HCT116 (cell line): Measurements from ENCODE around the gene CEP131. TPM values are rescaled to one million over a fixed set of nuclear protein-coding genes. Genes with fewer than 3 reads are reported as not detected.

ENCODE experiments used
- ATAC-seq: fragments of 200-7000 bp; cut with Tn5 transposase; 2 replicates; pipeline ENCODE4 v1.9.1; 2020; ENCODE audit warnings: mild to moderate bottlenecking, moderate library complexity
- BruUV-seq: library from RNA; stranded (reverse); fragments of 400-500 nt; replicated peaks from 2 replicates; lab custom pipeline; 2021; lab: Mats Ljungman, UMichigan
- CTCF ChIA-PET: fragments of 300-600 bp; sonication (Branson Sonifier 250); formaldehyde crosslinking; loops from one replicate; lab custom pipeline; 2021; ENCODE audit warnings: antibody characterized with exemption; lab: Charles Lee
- POLR2A ChIA-PET: fragments of 300-600, 350-600 bp; sonication (Branson Sonifier 250); formaldehyde crosslinking; loops from one replicate; lab custom pipeline; 2021; ENCODE audit warnings: antibody characterized with exemption; lab: Charles Lee
- RAD21 ChIA-PET, 2 experiments: fragments of 300-600 bp; sonication (Branson Sonifier 250); formaldehyde crosslinking; loops; one replicate each; lab custom pipeline; 2023; ENCODE audit warnings: low total read pairs in 2 of 2; ENCODE audit not compliant: uncharacterized antibody in 2 of 2, unreplicated experiment in 2 of 2, low non-redundant PET in 1 of 2; lab: Charles Lee
- DNase-seq: peaks from one replicate; pipeline ENCODE4 v3.0.0-alpha.2; 2010; ENCODE audit warnings: low read depth, low spot score
- H2AFZ ChIP-seq: fragments of 200-600 bp; shearing (Covaris generic), sonication (generic); 2 replicates; pipeline ENCODE4 v1.6.1; 2017; ENCODE audit warnings: low read depth, mixed run types, mixed read lengths, antibody characterized with exemption, low read length; ENCODE audit not compliant: poor library complexity, severe bottlenecking
- H3K27ac ChIP-seq: 2 replicates; pipeline ENCODE4 v1.5.1; 2012; ENCODE audit warnings: low read depth, low read length
- H3K27me3 ChIP-seq: fragments of 200-600 bp; sonication (generic); 2 replicates; pipeline ENCODE4 v1.6.1; 2016; ENCODE audit warnings: mixed run types, low read length, mixed read lengths; ENCODE audit not compliant: insufficient read depth
- H3K36me3 ChIP-seq, 2 experiments: fragments of 200-500 bp in 1 of 2; fragments of 200-600 bp in 1 of 2; sonication (Bioruptor generic) in 1 of 2; sonication (generic) in 1 of 2; 2 replicates each; pipeline versions ENCODE4 v1.5.1 to v1.6.1; 2014 to 2016; ENCODE audit warnings: low read length in 2 of 2, inconsistent platforms in 1 of 2, mixed read lengths in 1 of 2, mixed run types in 1 of 2; ENCODE audit not compliant: insufficient read depth in 2 of 2, control insufficient read depth in 1 of 2
- H3K4me1 ChIP-seq, 2 experiments: fragments of 200-600 bp in 1 of 2; sonication (generic) in 1 of 2; 2 replicates each; pipeline versions ENCODE4 v1.5.1 to v1.6.1; 2012 to 2017; ENCODE audit warnings: low read length in 2 of 2, inconsistent platforms in 1 of 2, mild to moderate bottlenecking in 1 of 2, mixed read lengths in 1 of 2, mixed run types in 1 of 2, moderate library complexity in 1 of 2; ENCODE audit not compliant: insufficient read depth in 2 of 2, control insufficient read depth in 1 of 2
- H3K4me2 ChIP-seq: fragments of 200-600 bp; sonication (generic); 2 replicates; pipeline ENCODE4 v1.6.1; 2017; ENCODE audit warnings: mixed run types, low read length, mixed read lengths
- H3K4me3 ChIP-seq, 2 experiments: fragments of 200-600 bp in 1 of 2; sonication (generic) in 1 of 2; replicated peaks in 1 of 2; 2 replicates each; pipeline ENCODE4 v1.5.1; 2011 to 2016; ENCODE audit warnings: low read length in 2 of 2, control low read depth in 1 of 2, low read depth in 1 of 2, mild to moderate bottlenecking in 1 of 2, mixed read lengths in 1 of 2, mixed run types in 1 of 2
- H3K79me2 ChIP-seq: fragments of 200-600 bp; sonication (generic); 2 replicates; pipeline ENCODE4 v1.6.1; 2017; ENCODE audit warnings: mild to moderate bottlenecking, mixed run types, low read length, moderate library complexity, mixed read lengths; ENCODE audit not compliant: insufficient read depth
- H3K9ac ChIP-seq: fragments of 200-600 bp; sonication (generic); 2 replicates; pipeline ENCODE4 v1.6.1; 2016; ENCODE audit warnings: low read length, mixed read lengths
- H3K9me2 ChIP-seq: fragments of 200-600 bp; sonication (generic), shearing (Covaris generic); 2 replicates; pipeline ENCODE4 v1.6.1; 2017; ENCODE audit warnings: mixed run types, mild to moderate bottlenecking, moderate library complexity; ENCODE audit not compliant: insufficient read depth
- H3K9me3 ChIP-seq, 2 experiments: fragments of 200-500 bp in 1 of 2; fragments of 200-600 bp in 1 of 2; sonication (Bioruptor generic) in 1 of 2; sonication (generic) in 1 of 2; 2 replicates each; pipeline ENCODE4 v1.6.1; 2014 to 2017; ENCODE audit warnings: low read length in 2 of 2, mixed read lengths in 2 of 2, inconsistent platforms in 1 of 2, low read depth in 1 of 2, mild to moderate bottlenecking in 1 of 2, mixed run types in 1 of 2, moderate library complexity in 1 of 2; ENCODE audit not compliant: control insufficient read depth in 1 of 2, insufficient read depth in 1 of 2
- H4K20me1 ChIP-seq: fragments of 200-600 bp; sonication (generic), shearing (Covaris generic); 2 replicates; pipeline ENCODE4 v1.6.1; 2017; ENCODE audit warnings: mixed run types, mild to moderate bottlenecking, moderate library complexity; ENCODE audit not compliant: insufficient read depth
- ATF3 ChIP-seq: IDR thresholded peaks from 2 replicates; pipeline ENCODE4 v1.6.1; 2012
- CBX3 ChIP-seq: IDR thresholded peaks from 2 replicates; pipeline ENCODE4 v1.6.1; 2012; ENCODE audit warnings: low read depth
- CEBPB ChIP-seq: IDR thresholded peaks from 2 replicates; pipeline ENCODE4 v1.6.1; 2012; ENCODE audit warnings: low read depth
- CTCF ChIP-seq, 3 experiments: fragments of 200-600 bp in 1 of 3; sonication (generic) in 1 of 3; IDR thresholded peaks in 2 of 3; conservative IDR thresholded peaks in 1 of 3; 2 replicates each; pipeline ENCODE4 v1.5.1; 2012 to 2017; ENCODE audit warnings: low read depth in 2 of 3, low read length in 2 of 3, antibody characterized with exemption in 1 of 3, borderline replicate concordance in 1 of 3, control low read depth in 1 of 3, mild to moderate bottlenecking in 1 of 3, mixed read lengths in 1 of 3, mixed run types in 1 of 3, moderate library complexity in 1 of 3; ENCODE audit not compliant: insufficient read depth in 1 of 3
- ELF1 ChIP-seq: IDR thresholded peaks from 2 replicates; pipeline ENCODE4 v1.6.1; 2012; ENCODE audit warnings: low read depth, borderline replicate concordance
- FOSL1 ChIP-seq: IDR thresholded peaks from 2 replicates; pipeline ENCODE4 v1.6.1; 2012; ENCODE audit warnings: low read depth
- JUND ChIP-seq: IDR thresholded peaks from 2 replicates; pipeline ENCODE4 v1.6.1; 2012
- MAX ChIP-seq: IDR thresholded peaks from 2 replicates; pipeline ENCODE4 v1.6.1; 2012
- POLR2A ChIP-seq: IDR thresholded peaks from 2 replicates; pipeline ENCODE4 v1.7.0; 2011; ENCODE audit warnings: borderline replicate concordance; ENCODE audit not compliant: insufficient read depth, insufficient read length; ENCODE audit errors: extremely low read depth
- POLR2AphosphoS5 ChIP-seq: IDR thresholded peaks from 2 replicates; pipeline ENCODE4 v1.6.1; 2011; ENCODE audit warnings: mild to moderate bottlenecking, low read depth, low read length, moderate library complexity
- RAD21 ChIP-seq: IDR thresholded peaks from 2 replicates; pipeline ENCODE4 v1.6.1; 2012; ENCODE audit warnings: low read depth, mild to moderate bottlenecking
- REST ChIP-seq: IDR thresholded peaks from 2 replicates; pipeline ENCODE4 v1.6.1; 2012; ENCODE audit warnings: low read depth
- SIN3A ChIP-seq: IDR thresholded peaks from 2 replicates; pipeline ENCODE4 v1.6.1; 2012; ENCODE audit warnings: low read depth
- SP1 ChIP-seq: IDR thresholded peaks from 2 replicates; pipeline ENCODE4 v1.6.1; 2012; ENCODE audit warnings: low read depth
- SRF ChIP-seq: IDR thresholded peaks from 2 replicates; pipeline ENCODE4 v1.6.1; 2012; ENCODE audit warnings: low read depth
- YY1 ChIP-seq: IDR thresholded peaks from 2 replicates; pipeline ENCODE4 v1.6.1; 2011; ENCODE audit warnings: low read length, low read depth, moderate library complexity, mild to moderate bottlenecking; ENCODE audit not compliant: insufficient replicate concordance; ENCODE audit errors: extremely low read depth
- ZBTB33 ChIP-seq: IDR thresholded peaks from 2 replicates; pipeline ENCODE4 v1.6.1; 2011; ENCODE audit warnings: mild to moderate bottlenecking, low read length, moderate library complexity; ENCODE audit not compliant: insufficient replicate concordance; ENCODE audit errors: extremely low read depth
- ZFX ChIP-seq: fragments of 450-650 bp; IDR thresholded peaks from 2 replicates; pipeline ENCODE4 v1.6.1; 2017
- ZNF274 ChIP-seq: fragments of 200-500 bp; sonication (Bioruptor generic); IDR thresholded peaks from 2 replicates; pipeline ENCODE4 v1.6.1; 2014; ENCODE audit warnings: mild to moderate bottlenecking, low read depth, low read length, inconsistent platforms
- intact Hi-C: fragments of 100-400 bp; cut with micrococcal nuclease; formaldehyde crosslinking; loops from 2 replicates; pipeline ENCODE4 v1.10.0; 2022
- total RNA-seq: library from RNA; stranded (reverse); gene quantifications from one replicate; pipeline ENCODE4 v1.2.1, GENCODE V29; 2021; ENCODE audit not compliant: unreplicated experiment

CEP131 gene
- total RNA-seq, 1 experiment from 2014 or later = 30.2 TPM

- H3K9me2 ChIP-seq = no peaks in the 10 kb centered on the region
- ChIA-PET CTCF (no interaction called here), RAD21 (no interaction called here), POLR2A (no interaction called here)
- no peak overlapping the region for H3K4me3 ChIP-seq
- no peak overlapping the region for H3K27ac ChIP-seq
- H3K4me2 ChIP-seq = no peak overlapping the region
- H3K27me3 ChIP-seq = no peaks in the 10 kb centered on the region
- no peak for ATAC-seq
- DNase-seq = no peak
- intact Hi-C loops = no loop called here
- H3K36me3 ChIP-seq = no peaks in the 10 kb centered on the region
- TF ChIP-seq ZNF274 (no peak), CBX3 (no peak), ATF3 (no peak), SRF (no peak), RAD21 (no peak), POLR2AphosphoS5 (no peak), CEBPB (no peak), ELF1 (no peak), CTCF (IDR thresholded peaks at IDR 0.05 in 2 of 3, conservative IDR thresholded peaks at IDR 0.05 in 1 of 3; ENCODE audit: borderline replicate concordance in 1 of 3, insufficient read depth in 1 of 3, low read depth in 2 of 3, low read length in 2 of 3) (no peak), YY1 (no peak), ZFX (no peak), POLR2A (no peak), SP1 (no peak), JUND (no peak), REST (no peak), SIN3A (no peak), MAX (no peak), FOSL1 (no peak), ZBTB33 (no peak)
- no peak overlapping the region for H3K9ac ChIP-seq
- no peaks in the 10 kb centered on the region for H3K4me1 ChIP-seq
- H3K79me2 ChIP-seq = no peaks in the 10 kb centered on the region
- H3K9me3 ChIP-seq = no peaks in the 10 kb centered on the region
- H4K20me1 ChIP-seq = no peaks in the 10 kb centered on the region
- no peak overlapping the region for H2AFZ ChIP-seq
- BruUV-seq = no TSS peak
These were observed 60.8 kb downstream of the CEP131 start for GRCh38 chr17:81161972-81162371.
